ENCODE results near the gene LAMA2. TPM values are rescaled to one million over a fixed set of nuclear protein-coding genes. Genes with fewer than 3 reads are reported as not detected.

LAMA2 gene
- total RNA-seq, 4 donors from 2014 or later = 15.1 to 27.3 (median 25.0) TPM

DNA sequence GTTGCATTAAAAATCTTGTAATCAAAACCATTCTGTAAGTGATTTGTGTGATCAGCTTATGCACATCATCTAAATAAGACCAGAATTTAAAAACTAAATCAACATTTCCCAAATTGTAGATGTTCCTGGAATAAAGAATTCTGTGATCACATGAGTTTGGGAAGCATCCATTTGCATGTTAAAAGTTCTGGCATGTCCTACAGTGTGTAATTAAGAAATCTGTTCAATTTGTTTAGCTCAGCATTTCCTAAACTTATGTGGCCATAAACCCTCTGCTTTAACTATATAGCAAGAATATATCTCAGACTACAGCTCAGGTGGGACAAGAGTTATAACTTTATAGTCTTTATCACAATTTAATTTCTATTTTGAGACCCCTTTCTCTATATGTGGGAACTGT, 399.1 kb downstream of the LAMA2 start:
- Histone ChIP-seq H3K4me3 (no peak overlapping the region), H3K36me3 (no peaks in the 10 kb centered on the region), H3K4me1 (peaks cover 12% of the 10 kb centered on the region), H3K27ac (no peak overlapping the region), H3K27me3 (no peaks in the 10 kb centered on the region), H3K9me3 (no peaks in the 10 kb centered on the region)
- no peak for TF ChIP-seq POLR2A (IDR thresholded peaks at IDR 0.05)
- TF ChIP-seq, protein P1, sequence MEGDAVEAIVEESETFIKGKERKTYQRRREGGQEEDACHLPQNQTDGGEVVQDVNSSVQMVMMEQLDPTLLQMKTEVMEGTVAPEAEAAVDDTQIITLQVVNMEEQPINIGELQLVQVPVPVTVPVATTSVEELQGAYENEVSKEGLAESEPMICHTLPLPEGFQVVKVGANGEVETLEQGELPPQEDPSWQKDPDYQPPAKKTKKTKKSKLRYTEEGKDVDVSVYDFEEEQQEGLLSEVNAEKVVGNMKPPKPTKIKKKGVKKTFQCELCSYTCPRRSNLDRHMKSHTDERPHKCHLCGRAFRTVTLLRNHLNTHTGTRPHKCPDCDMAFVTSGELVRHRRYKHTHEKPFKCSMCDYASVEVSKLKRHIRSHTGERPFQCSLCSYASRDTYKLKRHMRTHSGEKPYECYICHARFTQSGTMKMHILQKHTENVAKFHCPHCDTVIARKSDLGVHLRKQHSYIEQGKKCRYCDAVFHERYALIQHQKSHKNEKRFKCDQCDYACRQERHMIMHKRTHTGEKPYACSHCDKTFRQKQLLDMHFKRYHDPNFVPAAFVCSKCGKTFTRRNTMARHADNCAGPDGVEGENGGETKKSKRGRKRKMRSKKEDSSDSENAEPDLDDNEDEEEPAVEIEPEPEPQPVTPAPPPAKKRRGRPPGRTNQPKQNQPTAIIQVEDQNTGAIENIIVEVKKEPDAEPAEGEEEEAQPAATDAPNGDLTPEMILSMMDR (IDR thresholded peaks at IDR 0.05) = no peak
- no peak for DNase-seq (ENCODE audit: low spot score in 2 of 2)

DNA sequence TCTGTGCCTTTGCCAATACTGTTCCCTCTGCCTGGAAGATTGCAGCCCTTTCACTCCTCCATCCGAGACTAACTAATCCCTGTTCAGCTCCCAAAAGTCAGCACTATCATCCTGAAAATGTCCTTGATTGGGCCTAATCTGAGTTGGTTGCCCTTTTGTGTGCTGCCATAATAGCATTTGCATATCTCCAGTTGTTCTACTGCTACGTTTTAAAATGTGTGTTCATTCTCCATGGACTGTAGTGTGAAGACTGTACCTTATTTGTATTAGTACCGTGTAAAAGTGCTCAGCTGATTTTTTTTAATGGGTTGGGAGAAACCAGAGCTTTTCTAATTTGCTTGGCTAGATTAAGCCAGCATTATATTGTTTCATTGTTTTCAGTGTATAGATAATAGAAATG, 401.3 kb downstream of the LAMA2 start:
- no peaks in the 10 kb centered on the region for H3K9me3 ChIP-seq
- H3K4me1 ChIP-seq = peaks cover 12% of the 10 kb centered on the region
- DNase-seq (ENCODE audit: low spot score in 2 of 2) = no peak

DNA sequence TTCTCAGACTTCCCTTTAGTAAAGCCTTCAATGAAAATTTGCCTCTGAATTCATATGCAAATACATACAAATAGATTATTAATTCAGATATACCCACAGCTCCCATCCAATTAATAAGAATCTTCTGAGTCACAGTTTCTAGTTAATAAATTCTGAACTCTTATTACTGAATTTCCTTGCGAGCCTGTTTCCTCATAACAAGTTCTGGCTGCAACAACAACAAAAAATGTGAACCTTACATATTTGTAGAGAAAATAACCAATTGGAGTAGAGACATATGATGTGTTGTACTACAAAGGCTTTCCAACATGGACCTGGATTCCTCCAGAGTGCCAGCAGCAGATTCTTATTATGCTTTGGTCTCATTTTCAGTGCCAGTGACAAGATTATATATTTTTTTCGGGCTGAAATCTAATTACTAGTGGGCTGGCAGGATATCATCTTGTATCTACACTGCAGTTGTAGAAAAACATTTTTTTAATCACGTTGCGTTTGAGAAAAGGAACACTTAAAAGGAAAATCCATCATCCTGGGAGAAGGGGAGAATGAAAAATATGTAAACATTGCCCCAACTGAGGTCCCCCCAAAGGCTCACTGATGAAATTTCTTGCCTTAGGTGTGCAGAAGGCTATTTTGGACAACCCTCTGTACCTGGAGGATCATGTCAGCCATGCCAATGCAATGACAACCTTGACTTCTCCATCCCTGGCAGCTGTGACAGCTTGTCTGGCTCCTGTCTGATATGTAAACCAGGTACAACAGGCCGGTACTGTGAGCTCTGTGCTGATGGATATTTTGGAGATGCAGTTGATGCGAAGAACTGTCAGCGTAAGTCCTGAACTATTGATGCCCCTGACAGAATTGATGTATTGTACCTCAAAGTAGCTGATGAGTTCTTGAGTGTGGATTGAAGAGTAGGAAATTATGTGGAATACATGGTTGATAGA, 404.6 kb downstream of the LAMA2 start:
- no peaks in the 10 kb centered on the region for H3K27me3 ChIP-seq
- H3K4me3 ChIP-seq = no peak overlapping the region
- no peaks in the 10 kb centered on the region for H3K9me3 ChIP-seq
- DNase-seq (ENCODE audit: low spot score in 2 of 2) = no peak
- no peaks in the 10 kb centered on the region for H3K36me3 ChIP-seq
- H3K4me1 ChIP-seq = no peaks in the 10 kb centered on the region
- TF ChIP-seq, protein P1 (IDR thresholded peaks at IDR 0.05) = no peak
- TF ChIP-seq POLR2AphosphoS5 (IDR thresholded peaks at IDR 0.05) = no peak
- TF ChIP-seq POLR2A (IDR thresholded peaks at IDR 0.05) = no peak
- no peak for TF ChIP-seq EP300 (IDR thresholded peaks at IDR 0.05)
- 72% methylated on average over 7 of the region's 7 CpGs for WGBS
- no peak overlapping the region for H3K27ac ChIP-seq

More for the DNA sequence above, 401.3 kb downstream of the LAMA2 start:
- no peak overlapping the region for H3K4me3 ChIP-seq
- no peaks in the 10 kb centered on the region for H3K27me3 ChIP-seq
- 92% methylated on average over 3 of the region's 3 CpGs for WGBS
- no peaks in the 10 kb centered on the region for H3K36me3 ChIP-seq
- no peak overlapping the region for H3K27ac ChIP-seq
- TF ChIP-seq, protein P1 (IDR thresholded peaks at IDR 0.05) = no peak
- TF ChIP-seq EP300 (IDR thresholded peaks at IDR 0.05) (no peak), POLR2A (IDR thresholded peaks at IDR 0.05) (no peak), POLR2AphosphoS5 (IDR thresholded peaks at IDR 0.05) (no peak)

DNA sequence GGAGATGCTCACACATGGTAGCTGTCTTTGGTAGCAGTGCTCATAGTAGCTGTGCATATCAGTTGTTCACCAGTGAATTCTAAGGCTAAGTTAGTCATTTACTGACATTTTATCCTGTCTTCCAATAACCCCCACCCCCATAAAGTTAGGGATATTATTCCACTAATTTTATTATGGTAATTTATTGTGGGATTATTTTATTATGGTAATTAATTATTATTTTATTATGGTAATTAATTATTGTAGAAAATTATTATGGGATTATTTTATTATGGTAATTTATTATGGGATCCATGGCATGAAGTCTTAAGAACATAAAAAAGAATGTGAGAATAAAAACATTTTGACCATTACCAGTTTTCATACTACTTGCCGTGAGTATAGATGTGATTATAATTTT, 406.5 kb downstream of the LAMA2 start:
- Histone ChIP-seq H3K27ac (no peak overlapping the region), H3K36me3 (no peaks in the 10 kb centered on the region), H3K4me1 (no peaks in the 10 kb centered on the region), H3K27me3 (no peaks in the 10 kb centered on the region), H3K4me3 (no peak overlapping the region), H3K9me3 (no peaks in the 10 kb centered on the region)
- DNase-seq (ENCODE audit: low spot score in 2 of 2) = no peak
- WGBS = 94% methylated on average over 1 of the region's 1 CpG
- TF ChIP-seq, protein P1 (IDR thresholded peaks at IDR 0.05) = no peak
- TF ChIP-seq EP300 (IDR thresholded peaks at IDR 0.05) (no peak), POLR2A (IDR thresholded peaks at IDR 0.05) (no peak), POLR2AphosphoS5 (IDR thresholded peaks at IDR 0.05) (no peak)

DNA sequence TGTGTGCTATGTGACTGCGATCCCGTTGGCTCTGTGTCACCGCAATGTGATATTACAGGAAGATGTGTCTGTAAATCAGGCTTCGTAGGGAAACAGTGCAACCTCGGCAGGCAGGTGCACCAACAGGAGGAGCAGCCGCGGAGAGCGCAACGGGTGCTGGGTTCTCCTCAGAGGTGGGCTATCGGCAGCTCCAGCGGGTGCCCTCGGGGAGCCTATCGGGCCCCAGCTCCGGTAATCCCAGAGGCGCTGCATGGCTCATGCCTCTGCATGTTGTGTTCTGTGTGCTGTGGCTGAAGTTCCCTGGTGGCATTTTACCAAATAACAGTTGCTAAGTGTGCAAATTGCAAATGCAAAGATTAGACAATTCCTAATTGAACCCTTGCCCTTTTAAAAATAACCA, 409.9 kb downstream of the LAMA2 start:
- H3K4me1 ChIP-seq = no peaks in the 10 kb centered on the region
- no peak overlapping the region for H3K4me3 ChIP-seq
- H3K36me3 ChIP-seq = no peaks in the 10 kb centered on the region
- TF ChIP-seq EP300 (IDR thresholded peaks at IDR 0.05) = no peak
- TF ChIP-seq POLR2A (IDR thresholded peaks at IDR 0.05) = no peak
- TF ChIP-seq POLR2AphosphoS5 (IDR thresholded peaks at IDR 0.05) = no peak
- TF ChIP-seq, protein P1 (IDR thresholded peaks at IDR 0.05) = no peak
- DNase-seq (ENCODE audit: low spot score in 2 of 2) = no peak
- WGBS = 87% methylated on average over 15 of the region's 15 CpGs
- H3K27me3 ChIP-seq = no peaks in the 10 kb centered on the region
- no peak overlapping the region for H3K27ac ChIP-seq
- H3K9me3 ChIP-seq = no peaks in the 10 kb centered on the region

Data from suprapubic skin (tissue), 4 donors.